Liver (tissue), 3 donors: ENCODE results near the gene SH3GL1.

Source experiments
- CTCF ChIP-seq: fragments of 150-350 bp; IDR thresholded peaks from 2 replicates; pipeline ENCODE4 v1.5.1; 2017; ENCODE audit warnings: improper control_type of control experiment, low read depth, low read length; ENCODE audit not compliant: missing input control
- FOXA2 ChIP-seq: IDR thresholded peaks from 2 replicates; pipeline ENCODE4 v1.6.1; 2016; ENCODE audit warnings: antibody characterized with exemption
- GABPA ChIP-seq, 2 donors: IDR thresholded peaks in 1 of 2; conservative IDR thresholded peaks in 1 of 2; 2 replicates each; pipeline ENCODE4 v1.6.1; 2016; ENCODE audit warnings: antibody characterized with exemption in 2 of 2, mild to moderate bottlenecking in 1 of 2, moderate library complexity in 1 of 2
- JUND ChIP-seq, 2 donors: IDR thresholded peaks; 2 replicates each; pipeline ENCODE4 v1.6.1; 2016; ENCODE audit warnings: antibody characterized with exemption in 2 of 2
- MAX ChIP-seq: IDR thresholded peaks from 2 replicates; pipeline ENCODE4 v1.6.1; 2016; ENCODE audit warnings: antibody characterized with exemption
- NR2F2 ChIP-seq: IDR thresholded peaks from 2 replicates; pipeline ENCODE4 v1.6.1; 2016; ENCODE audit warnings: antibody characterized with exemption
- RAD21 ChIP-seq, 2 donors: IDR thresholded peaks; 2 replicates each; pipeline ENCODE4 v1.6.1; 2016; ENCODE audit warnings: antibody characterized with exemption in 2 of 2, mild to moderate bottlenecking in 2 of 2
- REST ChIP-seq: IDR thresholded peaks from 2 replicates; pipeline ENCODE4 v1.6.1; 2016; ENCODE audit warnings: antibody characterized with exemption, mild to moderate bottlenecking
- RXRA ChIP-seq, 2 donors: IDR thresholded peaks; 2 replicates each; pipeline ENCODE4 v1.6.1; 2017 to 2018; ENCODE audit warnings: antibody characterized with exemption in 2 of 2, mild to moderate bottlenecking in 1 of 2
- SP1 ChIP-seq: IDR thresholded peaks from 2 replicates; pipeline ENCODE4 v1.6.1; 2018; ENCODE audit warnings: antibody characterized with exemption, mild to moderate bottlenecking
- TAF1 ChIP-seq: conservative IDR thresholded peaks from 2 replicates; pipeline ENCODE4 v1.6.1; 2016; ENCODE audit warnings: antibody characterized with exemption, mild to moderate bottlenecking
- YY1 ChIP-seq: IDR thresholded peaks from 2 replicates; pipeline ENCODE4 v1.6.1; 2016; ENCODE audit warnings: antibody characterized with exemption, mild to moderate bottlenecking
- ZBTB33 ChIP-seq: IDR thresholded peaks from 2 replicates; pipeline ENCODE4 v1.6.1; 2016; ENCODE audit warnings: antibody characterized with exemption
- donor health status: healthy.
- donor health status: healthy.

- TF ChIP-seq CTCF = no peak
- TF ChIP-seq YY1 = no peak
- TF ChIP-seq REST = no peak
- TF ChIP-seq SP1 = no peak
- TF ChIP-seq MAX = no peak
- TF ChIP-seq RAD21 (IDR thresholded peaks at IDR 0.05) = no peak
- TF ChIP-seq TAF1 = no peak
- TF ChIP-seq FOXA2 = no peak
- TF ChIP-seq ZBTB33 = no peak
- no peak for TF ChIP-seq NR2F2
- TF ChIP-seq GABPA (IDR thresholded peaks at IDR 0.05 in 1 of 2, conservative IDR thresholded peaks at IDR 0.05 in 1 of 2) = no peak
- no peak for TF ChIP-seq JUND (IDR thresholded peaks at IDR 0.05)
- TF ChIP-seq RXRA (IDR thresholded peaks at IDR 0.05) = no peak
Observed at GRCh38 chr19:4439243-4439642, 38.9 kb upstream of the SH3GL1 start.
